GM21717 (cell line): ENCODE results near the gene PARD3B.

Experiments used
- ATAC-seq: cut with Tn5 transposase; IDR thresholded peaks from one replicate; pipeline ENCODE4 v1.9.1; 2021; ENCODE audit warnings: mild to moderate bottlenecking, moderate library complexity; ENCODE audit not compliant: unreplicated experiment

The PARD3B gene

DNA sequence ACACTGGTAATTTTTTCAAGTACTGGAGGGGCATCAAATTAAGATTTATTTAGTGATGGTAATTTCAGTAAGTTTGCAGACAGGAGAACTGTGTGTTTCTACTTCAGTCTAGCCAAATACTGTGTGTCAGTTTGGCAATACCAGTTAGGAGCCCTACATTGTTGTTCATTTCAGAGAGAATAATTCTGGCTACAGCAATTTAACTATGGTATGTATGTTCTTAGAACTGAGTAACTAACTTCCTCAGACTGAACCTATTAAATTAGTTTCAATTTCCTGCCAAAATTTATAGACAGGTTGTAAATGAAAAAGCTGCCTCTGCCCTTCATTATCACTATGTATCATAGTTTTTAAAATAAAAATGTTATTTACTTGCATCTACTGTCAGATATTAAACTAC, 332.4 kb downstream of the PARD3B start:
- no peak for ATAC-seq

DNA sequence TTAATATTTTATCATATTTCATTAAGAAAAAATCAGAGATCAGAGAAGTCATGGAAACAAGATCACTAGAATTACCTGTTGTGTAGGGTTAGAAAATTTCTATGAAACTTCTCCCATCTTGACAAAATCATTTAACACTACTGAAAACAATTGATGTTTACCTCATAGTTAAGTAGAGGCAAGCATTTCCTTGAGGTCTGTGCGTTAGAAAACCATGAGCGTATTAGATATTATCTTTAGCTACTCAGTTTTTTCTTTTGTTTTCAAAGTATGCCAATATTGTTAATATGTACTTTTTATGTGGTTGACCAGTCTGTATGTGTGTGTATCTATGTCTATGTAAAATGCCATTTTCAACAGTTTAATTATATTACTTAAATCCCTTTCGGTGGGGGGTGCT, 335.7 kb downstream of the PARD3B start:
- no peak for ATAC-seq

DNA sequence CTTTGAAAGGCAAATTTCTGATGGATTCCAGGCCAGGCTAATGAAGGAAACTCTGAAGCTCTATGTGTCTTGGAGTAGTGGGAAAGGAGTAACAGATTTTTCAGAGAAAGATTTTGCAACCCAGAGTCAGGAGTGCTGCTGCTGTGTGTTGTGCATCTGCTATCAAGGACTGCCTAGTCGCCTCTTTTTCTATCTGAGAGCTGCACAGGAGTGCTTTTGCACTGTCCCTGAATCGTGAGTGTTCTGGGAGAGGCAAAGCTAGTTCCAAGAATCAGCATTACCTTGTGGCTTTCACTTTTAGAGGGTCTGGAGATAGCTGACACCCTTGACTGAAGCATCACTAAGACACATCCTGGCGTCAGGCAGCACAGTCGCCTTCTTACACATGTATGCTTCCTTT, 336.4 kb downstream of the PARD3B start:
- ATAC-seq = no peak

DNA sequence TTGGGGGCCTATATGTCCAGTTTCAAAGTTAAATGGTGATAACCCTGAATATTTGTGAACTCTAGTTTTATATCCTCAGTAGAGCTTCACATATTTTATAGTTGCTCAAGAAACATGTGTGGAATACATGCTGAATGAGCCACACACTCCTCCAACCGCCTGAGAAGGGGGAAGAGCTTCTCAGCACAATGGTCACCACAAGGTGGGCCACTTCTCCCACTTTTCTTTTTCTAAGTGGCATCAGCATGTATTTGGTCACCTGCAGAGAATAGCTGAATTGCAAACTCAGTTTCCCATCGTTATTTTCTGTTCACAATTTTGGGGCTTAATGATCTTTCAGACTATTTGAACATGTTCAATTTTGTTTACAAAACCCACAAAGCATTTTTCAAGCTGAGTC, 340.5 kb downstream of the PARD3B start:
- no peak for ATAC-seq

DNA sequence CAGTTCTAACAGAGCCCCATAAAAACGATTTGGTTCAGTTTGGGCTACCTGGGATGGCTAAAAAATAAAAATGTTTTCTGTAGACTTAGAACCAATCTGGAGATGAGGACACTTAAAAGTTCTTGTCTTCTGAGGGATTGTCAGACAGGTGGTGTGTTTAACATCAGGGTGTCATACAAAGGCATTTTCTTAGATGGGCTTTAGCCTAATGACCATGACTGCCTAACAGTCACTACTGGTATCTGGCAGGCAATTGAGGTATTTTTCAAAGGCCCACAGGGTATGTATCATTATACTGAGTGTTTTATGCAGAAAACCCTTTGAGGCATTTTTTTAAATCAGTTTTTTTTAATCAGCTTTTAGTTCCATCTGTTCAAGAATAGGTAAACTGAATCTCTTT, 341.4 kb downstream of the PARD3B start:
- no peak for ATAC-seq

DNA sequence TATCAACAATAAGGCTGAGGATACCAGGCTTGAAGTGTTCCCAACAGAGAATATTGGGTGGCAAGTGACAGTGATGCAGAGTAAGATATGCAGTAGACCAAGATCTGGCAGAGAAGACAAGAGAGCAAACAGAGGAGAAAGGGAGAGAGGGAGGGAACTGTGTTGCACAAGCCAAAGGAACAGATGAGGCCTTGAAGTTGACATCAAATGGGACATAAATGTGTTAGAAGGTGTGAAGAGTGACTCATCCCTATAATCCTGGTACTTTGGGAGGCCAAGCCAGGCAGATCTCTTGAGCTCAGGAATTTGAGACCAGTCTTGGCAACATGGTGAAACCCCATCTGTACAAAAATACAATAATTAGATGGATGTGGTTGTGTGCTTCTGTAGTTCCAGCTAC, 342.9 kb downstream of the PARD3B start:
- no peak for ATAC-seq

DNA sequence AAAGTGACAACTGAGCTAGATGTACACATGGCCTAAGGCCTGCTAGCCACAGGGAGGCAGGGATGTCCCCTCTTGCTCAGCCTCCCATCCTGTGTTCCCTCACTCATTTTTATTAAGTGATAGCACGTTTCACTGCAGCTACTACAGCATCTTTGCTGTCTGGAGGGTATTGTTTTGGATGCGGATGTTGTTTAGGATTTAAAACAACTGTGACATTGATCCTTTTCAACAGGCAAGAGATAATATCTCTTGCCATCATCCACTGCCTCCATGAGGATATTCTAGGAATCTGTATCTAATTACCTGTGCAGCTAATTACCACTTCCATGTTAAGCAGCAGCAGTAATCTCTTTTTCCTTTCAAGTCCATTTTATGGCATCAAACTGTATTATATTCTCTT, 345.4 kb downstream of the PARD3B start:
- no peak for ATAC-seq

DNA sequence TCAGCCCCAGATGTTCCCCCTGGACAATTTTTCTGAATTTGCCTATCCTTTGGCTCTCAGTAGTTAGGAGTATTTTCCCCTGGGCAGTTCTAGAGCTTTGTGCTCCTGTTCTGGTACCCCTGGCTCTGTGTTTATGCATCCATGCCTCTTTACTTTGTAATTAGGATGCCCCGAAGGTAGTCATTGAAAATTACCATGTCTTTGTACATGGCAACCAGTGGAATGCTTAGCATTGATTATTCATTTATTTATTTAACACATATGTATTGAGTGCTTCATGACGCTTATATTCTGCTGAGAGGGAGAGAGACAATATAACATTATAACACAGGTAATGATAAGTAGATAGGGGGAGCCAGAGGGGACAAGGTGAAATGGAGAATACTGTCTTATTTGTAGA, 346.5 kb downstream of the PARD3B start:
- no peak for ATAC-seq

DNA sequence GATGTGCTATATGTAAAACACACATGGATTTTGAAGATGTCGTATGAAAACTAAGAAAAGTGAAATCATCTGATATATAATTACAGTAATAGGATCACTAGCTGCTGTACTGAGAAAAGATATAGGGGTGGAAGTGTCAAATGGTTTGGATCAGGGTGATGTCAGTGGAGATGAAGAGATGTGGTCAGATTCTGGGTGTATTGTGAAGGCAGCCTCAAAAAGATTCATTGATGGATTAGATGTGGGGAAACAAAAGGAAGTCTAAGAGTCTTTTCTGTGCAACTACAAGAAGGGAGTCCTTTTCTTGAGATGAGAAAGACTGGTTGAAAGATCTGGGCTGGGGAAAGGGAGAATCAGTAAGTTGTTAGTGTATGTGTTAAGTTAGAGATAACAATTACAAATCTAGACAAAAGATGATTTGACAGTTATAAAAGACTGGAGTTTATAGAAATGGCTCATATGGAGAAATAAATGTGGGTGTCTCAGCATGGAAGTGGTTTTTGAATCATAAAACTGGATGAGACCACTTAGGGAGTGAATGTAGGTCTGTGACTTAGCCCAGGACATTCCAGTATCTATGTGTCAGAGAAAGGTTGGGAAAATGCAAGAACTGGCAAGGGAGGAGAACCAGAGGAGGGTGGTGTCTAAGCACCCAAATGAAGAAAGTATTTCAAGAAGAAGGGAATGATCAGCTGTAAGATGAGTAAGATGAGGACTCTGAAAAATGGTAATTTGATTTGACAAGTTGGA, 347.4 kb downstream of the PARD3B start:
- no peak for ATAC-seq

DNA sequence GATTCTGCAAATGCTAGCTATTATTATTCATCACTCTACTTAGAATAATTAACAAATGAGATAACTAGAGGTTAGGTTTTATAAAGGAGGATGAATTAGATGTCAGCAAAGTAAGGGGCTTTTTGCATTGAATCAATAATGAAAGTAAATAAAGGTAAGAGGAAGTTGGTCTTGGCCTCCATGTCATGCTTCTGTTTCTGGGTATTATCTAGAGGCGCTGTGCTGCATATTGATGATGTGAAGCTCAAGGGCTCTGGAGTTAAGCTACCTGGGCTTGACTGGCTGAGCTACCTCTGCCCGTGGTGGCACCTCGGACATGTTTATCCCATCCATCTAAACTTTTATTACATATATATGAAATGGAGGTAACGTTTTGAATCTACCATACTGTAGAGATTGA, 350.9 kb downstream of the PARD3B start:
- no peak for ATAC-seq

DNA sequence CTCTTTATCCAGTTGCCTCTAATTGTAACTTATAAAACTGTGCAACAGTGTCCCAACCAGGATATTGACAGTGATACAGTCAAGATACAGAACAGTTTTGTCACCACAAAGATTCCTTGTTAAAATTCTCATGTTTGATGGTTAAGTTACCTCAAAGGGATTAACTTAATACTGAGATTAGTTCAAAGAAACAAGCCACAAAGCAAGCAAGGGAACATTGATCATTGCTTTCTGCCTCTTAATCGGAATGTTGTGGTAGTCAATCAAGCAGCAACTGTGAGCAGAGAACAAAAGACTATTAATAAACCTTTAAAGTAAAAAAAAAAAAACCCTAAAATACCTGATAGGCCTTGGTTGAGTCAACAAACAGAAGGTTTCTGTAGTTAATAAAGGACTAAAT, 352.3 kb downstream of the PARD3B start:
- ATAC-seq = no peak

DNA sequence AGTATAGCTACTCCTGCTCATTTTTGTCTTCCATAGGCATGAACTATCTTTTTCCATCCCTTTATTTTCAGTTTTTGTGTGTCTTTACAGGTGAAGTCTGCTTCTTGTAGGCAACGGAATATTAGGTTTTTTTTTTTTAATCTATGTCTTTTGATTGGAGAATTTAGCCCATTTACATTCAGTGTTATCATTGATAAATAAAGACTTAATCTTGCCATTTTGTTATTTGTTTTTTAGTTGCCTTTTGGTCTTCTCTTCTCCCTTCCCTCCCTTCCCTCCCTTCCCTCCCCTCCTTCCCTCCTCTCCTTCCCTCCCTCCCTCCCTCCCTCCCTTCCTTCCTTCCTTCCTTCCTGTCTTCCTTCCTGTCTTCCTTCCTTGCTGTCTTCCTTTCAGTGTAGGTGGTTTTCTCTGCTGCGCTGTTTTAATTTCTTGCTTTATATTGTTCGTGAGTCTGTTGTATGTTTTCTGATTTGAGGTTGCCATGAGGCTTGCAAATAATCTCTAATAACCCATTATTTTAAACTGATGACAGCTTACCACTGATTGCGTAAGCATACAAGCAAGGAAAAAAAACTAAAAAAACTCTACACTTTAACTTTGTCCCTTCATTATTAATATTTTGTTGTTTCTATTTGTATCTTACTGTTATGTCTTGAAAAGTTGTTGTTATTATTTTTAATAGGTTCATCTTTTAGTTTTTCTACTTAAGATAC, 353.8 kb downstream of the PARD3B start:
- no peak for ATAC-seq

DNA sequence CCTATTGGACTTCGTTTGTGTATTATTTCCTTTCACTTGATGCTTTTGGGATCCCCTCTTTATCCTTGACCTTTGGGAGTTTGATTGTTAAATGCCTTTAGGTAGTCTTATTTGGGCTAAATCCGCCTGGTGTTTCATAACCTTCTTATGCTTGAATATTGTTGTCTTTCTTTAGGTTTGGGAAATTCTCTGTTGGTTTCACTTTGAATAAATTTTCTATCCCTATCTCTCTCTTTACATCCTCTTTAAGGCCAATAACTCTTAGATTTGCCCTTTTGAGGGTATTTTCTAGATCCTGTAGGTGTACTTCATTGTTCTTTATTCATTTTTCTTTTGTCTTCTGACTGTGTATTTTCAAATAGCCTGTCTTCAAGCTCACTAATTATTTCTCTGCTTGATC, 354.7 kb downstream of the PARD3B start:
- no peak for ATAC-seq

DNA sequence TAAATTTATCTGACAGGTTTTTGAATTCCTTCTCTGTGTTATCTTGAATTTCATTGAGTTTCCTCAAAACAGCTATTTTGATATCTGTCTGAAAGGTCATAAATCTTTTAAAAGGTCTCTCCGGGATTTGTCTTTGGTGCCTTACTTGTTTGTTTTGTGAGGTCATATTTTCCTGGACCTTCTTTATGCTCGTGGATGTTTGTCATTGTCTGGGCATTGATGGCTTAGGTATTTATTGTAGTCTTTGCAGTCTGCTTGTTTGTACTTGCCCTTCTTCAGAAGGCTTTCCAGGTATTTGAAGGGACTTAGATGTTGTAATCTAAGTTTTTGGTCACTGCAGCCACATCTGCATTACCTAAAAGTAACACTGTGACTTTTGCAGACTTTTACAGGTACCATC, 355.2 kb downstream of the PARD3B start:
- ATAC-seq = no peak

DNA sequence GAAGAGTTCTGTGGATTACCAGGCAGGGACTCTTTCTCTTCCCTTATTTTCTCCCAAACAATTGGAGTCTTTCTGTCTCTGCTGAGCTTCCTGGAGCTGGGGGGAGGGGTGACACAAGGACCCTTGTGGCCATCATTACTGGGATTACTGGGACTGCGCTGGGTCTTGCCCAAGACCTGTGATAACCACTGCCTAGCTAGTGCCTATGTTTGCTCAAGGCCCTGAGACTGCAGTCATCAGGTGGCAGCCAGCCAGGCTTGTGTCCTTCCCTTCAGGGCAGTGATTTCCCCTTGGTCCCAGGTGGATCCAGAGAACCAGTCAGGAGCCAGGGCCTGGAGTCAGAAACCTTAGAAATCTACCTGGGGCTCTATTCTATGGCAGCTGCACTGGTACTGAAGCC, 355.6 kb downstream of the PARD3B start:
- ATAC-seq = no peak

DNA sequence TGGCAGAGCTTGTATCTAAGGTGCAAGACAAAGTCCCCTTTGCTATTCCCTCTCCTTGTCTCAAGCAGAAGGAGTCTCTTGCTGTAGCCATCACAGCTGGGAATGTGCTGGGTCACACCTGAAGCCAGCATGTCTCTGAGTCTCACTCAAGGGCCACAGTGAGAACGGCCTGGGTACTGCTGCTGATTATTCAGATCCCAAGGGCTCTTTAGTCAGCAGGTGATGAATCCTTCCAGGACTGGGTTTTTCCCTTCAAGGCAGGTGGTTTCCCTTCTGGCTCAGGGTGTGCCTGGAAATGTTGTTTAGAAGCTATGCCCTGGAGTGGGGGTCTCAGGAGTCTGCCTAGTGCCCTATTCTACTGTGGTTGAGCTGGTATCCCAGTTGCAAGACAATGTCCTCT, 356.3 kb downstream of the PARD3B start:
- ATAC-seq = no peak

DNA sequence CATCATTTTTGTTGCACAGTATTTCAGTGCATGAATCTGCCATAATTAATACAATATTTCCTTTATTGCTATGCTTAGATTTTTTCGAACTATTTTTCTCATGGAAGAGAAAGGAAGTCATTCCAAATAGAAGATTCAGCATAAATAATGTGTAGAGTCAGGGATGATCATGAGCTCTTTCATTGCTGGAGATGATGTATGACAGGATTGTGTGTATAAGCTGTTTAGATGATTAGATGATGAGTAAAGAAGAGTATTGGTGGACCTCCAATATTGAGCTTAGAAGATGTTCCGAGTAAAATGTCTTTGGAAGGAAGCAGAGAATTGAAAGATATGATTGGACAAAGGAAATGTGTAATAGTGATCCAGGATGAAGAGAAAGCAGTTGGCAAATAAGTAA, 364.5 kb downstream of the PARD3B start:
- no peak for ATAC-seq

DNA sequence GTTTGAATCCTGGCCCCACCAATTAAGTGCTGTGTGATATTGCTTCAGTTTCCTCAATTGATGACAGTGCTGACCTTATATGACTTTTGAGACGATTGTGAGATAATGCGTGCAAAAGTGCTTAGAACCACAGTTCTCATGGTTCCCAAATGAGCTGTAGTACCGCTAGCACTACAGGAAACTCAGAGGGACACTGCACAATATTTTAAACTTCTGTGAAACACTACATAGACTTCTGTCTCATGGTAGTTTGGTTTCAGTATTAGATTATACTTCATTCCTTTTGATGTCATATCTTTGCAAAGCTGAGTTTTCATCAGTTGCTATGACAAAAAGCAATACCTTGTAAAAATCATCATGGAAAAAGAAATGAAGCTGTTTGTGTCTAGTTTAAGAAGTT, 368.0 kb downstream of the PARD3B start:
- ATAC-seq = no peak

DNA sequence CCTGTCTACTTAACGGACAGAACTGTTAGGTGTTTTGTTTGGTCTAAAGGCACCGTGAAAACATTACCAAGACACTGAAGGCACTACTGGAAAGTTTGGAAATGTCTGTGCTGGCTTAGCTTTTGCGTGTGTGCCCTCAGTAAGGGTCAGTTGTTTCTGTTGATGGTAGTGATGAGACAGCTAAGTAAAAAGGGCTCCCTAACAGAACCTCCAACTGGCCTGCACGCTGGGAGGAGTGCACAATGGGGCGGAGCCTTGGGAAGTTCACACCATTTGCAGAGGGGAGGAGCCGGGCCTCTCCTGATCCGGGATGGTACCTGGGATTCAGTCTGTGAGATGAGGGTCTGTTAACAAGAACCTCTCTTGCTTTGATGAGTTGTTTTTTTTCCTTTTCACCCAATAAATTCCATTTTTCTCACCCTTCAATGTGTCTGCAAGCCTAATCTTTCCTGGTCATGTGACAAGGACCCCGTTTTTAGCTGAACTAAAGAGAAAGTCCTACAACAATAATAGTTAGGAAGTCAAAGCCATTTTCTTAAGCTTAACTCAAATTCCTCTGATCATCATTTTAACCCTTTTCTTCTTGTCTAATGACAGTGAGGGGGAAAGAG, 368.7 kb downstream of the PARD3B start:
- ATAC-seq = no peak

DNA sequence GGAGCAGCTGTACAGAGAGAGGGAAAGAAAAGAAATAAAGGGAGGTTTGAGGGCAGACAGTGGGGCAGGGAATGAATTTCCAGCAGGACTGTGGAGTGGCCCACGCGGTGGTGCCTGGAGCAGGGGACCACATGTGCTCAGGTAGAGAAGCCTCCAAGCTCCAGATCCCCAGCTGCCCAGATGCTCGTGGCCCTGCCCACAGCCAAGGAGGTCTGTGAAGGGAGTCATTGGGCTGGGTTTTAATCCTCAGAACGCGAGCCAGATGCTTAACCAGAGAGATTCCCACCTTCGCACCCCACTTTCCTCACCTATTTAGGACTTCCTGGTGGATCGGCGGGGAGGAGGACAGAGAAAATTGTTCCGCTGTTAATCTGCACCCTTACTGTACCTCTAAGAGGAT, 369.4 kb downstream of the PARD3B start:
- no peak for ATAC-seq

DNA sequence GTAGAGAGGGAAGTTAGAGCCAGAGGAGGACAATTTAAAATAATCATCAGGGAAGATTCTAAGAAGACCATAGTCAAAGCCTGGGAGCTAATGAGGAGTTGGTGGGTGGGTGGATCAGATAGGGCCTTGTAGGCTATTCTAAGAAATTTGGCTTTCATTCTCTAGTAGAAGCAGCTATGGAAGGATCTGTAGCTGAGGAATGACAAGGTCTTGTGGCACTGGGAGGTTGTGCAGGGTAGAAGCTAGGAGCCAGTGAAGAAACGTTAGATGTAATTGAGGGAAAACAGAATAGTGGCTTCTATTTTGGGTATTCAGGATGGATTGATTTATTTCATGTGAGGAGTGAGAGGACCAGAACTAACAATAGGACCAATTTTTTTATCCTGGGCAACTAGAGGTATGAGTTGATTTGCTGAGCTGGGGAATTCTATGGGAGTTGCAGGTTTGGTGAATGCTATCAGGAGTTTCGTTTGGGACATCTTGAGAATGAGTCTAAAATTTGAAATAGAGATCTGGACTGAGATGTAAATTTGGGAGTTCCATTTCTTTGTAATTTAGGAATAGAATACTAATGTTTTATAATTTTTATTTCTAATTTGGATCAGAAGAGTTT, 371.9 kb downstream of the PARD3B start:
- ATAC-seq = no peak

DNA sequence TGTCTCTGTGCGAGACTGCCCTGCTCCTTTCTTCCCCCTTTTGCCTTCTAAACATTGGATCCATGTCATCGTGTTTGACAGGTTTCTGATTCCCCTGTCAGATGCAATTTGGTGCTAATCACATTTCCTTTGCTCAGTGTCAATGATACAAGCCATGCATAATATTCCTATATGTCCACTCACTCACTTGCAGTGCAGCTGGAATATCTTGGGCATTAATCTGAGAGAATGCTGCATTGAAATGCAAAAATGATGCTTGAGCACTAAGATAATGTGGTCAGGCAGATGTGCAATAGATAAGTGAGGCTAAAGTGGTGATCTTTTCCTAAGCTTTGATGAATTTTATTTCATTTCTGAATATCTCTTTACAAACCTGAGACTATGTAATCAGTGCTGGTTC, 375.5 kb downstream of the PARD3B start:
- no peak for ATAC-seq
